Fibroblast of mammary gland (primary cell): ENCODE measurements around the gene SRGAP1.
A peak's percentile ranks its signal among the peaks of the same experiment; 100 is the strongest.

Source experiments
- DNase-seq: peaks from one replicate; pipeline ENCODE4 v3.0.0-alpha.2; 2010; ENCODE audit warnings: low read depth
- H3K4me3 ChIP-seq: 2 replicates; pipeline ENCODE4 v1.5.1; 2011; ENCODE audit warnings: low read depth, mild to moderate bottlenecking, low read length, moderate library complexity; ENCODE audit not compliant: control insufficient read depth
- TF ChIP-seq, protein P1 (sequence below): conservative IDR thresholded peaks from 2 replicates; pipeline ENCODE4 v1.5.1; 2011; ENCODE audit warnings: low read depth, low read length, inconsistent platforms; ENCODE audit not compliant: control insufficient read depth, insufficient read depth

SRGAP1 gene

GRCh38 chr12:63805704-63806672 is 38.5 kb upstream of the SRGAP1 start:
- no peak for DNase-seq
- TF ChIP-seq, protein P1, sequence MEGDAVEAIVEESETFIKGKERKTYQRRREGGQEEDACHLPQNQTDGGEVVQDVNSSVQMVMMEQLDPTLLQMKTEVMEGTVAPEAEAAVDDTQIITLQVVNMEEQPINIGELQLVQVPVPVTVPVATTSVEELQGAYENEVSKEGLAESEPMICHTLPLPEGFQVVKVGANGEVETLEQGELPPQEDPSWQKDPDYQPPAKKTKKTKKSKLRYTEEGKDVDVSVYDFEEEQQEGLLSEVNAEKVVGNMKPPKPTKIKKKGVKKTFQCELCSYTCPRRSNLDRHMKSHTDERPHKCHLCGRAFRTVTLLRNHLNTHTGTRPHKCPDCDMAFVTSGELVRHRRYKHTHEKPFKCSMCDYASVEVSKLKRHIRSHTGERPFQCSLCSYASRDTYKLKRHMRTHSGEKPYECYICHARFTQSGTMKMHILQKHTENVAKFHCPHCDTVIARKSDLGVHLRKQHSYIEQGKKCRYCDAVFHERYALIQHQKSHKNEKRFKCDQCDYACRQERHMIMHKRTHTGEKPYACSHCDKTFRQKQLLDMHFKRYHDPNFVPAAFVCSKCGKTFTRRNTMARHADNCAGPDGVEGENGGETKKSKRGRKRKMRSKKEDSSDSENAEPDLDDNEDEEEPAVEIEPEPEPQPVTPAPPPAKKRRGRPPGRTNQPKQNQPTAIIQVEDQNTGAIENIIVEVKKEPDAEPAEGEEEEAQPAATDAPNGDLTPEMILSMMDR, result no peak
- no peak overlapping the region for H3K4me3 ChIP-seq

- peak; percentile 25 for DNase-seq
These were observed 35.9 kb upstream of the SRGAP1 start for GRCh38 chr12:63808631-63809030.

DNA sequence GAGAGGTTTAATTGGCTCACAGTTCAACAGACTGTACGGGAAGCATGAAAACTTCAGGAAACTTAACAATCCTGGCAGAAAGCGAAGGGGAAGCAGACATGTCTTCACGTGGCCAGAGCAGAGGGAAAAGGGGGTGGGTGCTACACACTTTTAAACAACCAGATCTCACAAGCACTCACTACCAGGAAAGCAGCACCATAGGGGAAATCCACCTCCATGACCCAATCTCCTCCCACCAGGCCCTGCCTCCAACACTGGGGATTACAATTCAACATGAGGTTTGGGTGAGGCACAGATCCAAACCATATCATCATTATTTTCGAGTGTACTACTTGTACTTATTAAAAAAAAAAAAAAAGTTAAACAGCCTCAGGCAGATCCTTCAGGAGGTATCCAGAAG is 34.9 kb upstream of the SRGAP1 start:
- no peak overlapping the region for H3K4me3 ChIP-seq
- DNase-seq, result peak; percentile 15
- TF ChIP-seq, protein P1, result no peak

More at GRCh38 chr12:63808631-63809030, 35.9 kb upstream of the SRGAP1 start:
- no peak overlapping the region for H3K4me3 ChIP-seq
- TF ChIP-seq, protein P1, result no peak

DNA sequence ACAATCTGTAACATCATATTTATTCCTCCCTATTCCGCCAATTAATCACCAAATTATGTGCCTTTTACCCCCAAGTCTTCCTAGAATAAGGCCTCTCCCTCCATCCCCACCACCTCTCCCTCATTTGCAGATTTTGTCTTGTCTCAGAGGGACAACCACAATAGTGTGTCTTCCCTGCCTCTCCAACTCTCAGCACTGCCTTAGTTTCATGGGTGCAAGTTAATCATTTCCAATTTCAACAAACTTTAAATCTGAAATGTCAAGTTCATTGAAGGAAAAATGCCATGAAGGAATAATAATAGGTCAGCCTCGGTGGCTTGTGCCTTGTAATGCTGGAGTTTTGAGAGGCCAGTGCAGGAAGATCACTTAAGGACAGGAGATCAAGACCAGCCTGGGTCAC is 33.2 kb upstream of the SRGAP1 start:
- H3K4me3 ChIP-seq, result no peak overlapping the region
- DNase-seq, result no peak
- TF ChIP-seq, protein P1, result no peak

DNA sequence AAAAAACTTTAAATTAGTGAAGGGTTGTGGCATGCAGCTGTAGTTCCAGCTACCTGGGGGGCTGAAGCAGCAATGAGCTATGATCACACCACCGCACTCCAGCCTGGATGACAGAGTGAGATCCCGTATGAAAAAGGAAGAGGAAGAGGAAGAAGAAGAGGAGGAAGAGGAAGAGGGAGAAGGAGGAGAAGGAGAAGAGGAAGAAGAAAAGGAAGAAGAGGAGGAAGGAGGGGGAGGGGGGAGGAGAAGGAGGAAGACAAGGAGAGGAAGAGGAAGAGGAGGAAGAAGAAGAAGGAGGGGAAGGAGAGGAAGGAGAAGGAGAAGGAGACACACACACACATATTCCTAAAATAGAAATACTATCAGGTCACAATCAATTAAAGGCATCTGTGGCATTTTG is 32.7 kb upstream of the SRGAP1 start:
- DNase-seq, result no peak
- no peak overlapping the region for H3K4me3 ChIP-seq
- TF ChIP-seq, protein P1, result no peak

GRCh38 chr12:63814146-63814772 is 30.2 kb upstream of the SRGAP1 start:
- no peak overlapping the region for H3K4me3 ChIP-seq
- no peak for DNase-seq
- TF ChIP-seq, protein P1, result no peak
